ENCODE measurements around the gene SLC6A5. TPM values are rescaled to one million over a fixed set of nuclear protein-coding genes. Genes with fewer than 3 reads are reported as not detected.
"Not testable (repeated sequence)": the region's sequence is repeated elsewhere in the genome, so short reads cannot be mapped to it uniquely, and the experiment has no call there.

Gene SLC6A5
- not detected in 2 replicates for total RNA-seq

- no peak for DNase-seq (ENCODE audit: low read depth)
- no peak for TF ChIP-seq CTCF (conservative IDR thresholded peaks at IDR 0.05; ENCODE audit: low read depth, low read length)
- H3K4me3 ChIP-seq (ENCODE audit: low read depth, low read length) = no peak within 1 kb of the TSS
These were observed at the start of gene SLC6A5 for GRCh38 chr11:20599221-20600019. Gene SLC6A5, plus strand, starts transcription at chr11:20599608. Its CDS starts 65 bp downstream, at chr11:20599673.

- H3K4me3 ChIP-seq (ENCODE audit: low read depth, low read length) = no peak overlapping the region
- no peak for TF ChIP-seq CTCF (conservative IDR thresholded peaks at IDR 0.05; ENCODE audit: low read depth, low read length)
- no peak for DNase-seq (ENCODE audit: low read depth)
These were observed 48.3 kb upstream of the SLC6A5 start for GRCh38 chr11:20551096-20551495.

- DNase-seq (ENCODE audit: low read depth) = no peak
- no peak for TF ChIP-seq CTCF (conservative IDR thresholded peaks at IDR 0.05; ENCODE audit: low read depth, low read length)
- no peak overlapping the region for H3K4me3 ChIP-seq (ENCODE audit: low read depth, low read length)
These were observed 43.6 kb upstream of the SLC6A5 start for GRCh38 chr11:20555783-20556182.

GRCh38 chr11:20556396-20556795, 43.0 kb upstream of the SLC6A5 start:
- H3K4me3 ChIP-seq (ENCODE audit: low read depth, low read length); DNase-seq (ENCODE audit: low read depth): not testable (repeated sequence)

GRCh38 chr11:20558741-20559140, 40.7 kb upstream of the SLC6A5 start:
- no peak overlapping the region for H3K4me3 ChIP-seq (ENCODE audit: low read depth, low read length)
- DNase-seq (ENCODE audit: low read depth) = no peak
- TF ChIP-seq CTCF (conservative IDR thresholded peaks at IDR 0.05; ENCODE audit: low read depth, low read length) = no peak

GRCh38 chr11:20559523-20560300, 39.7 kb upstream of the SLC6A5 start:
- no peak for DNase-seq (ENCODE audit: low read depth)
- TF ChIP-seq CTCF (conservative IDR thresholded peaks at IDR 0.05; ENCODE audit: low read depth, low read length) = no peak

GRCh38 chr11:20561915-20562314, 37.5 kb upstream of the SLC6A5 start:
- TF ChIP-seq CTCF (conservative IDR thresholded peaks at IDR 0.05; ENCODE audit: low read depth, low read length) = no peak
- no peak overlapping the region for H3K4me3 ChIP-seq (ENCODE audit: low read depth, low read length)
- DNase-seq (ENCODE audit: low read depth) = no peak

More at GRCh38 chr11:20559523-20560300, 39.7 kb upstream of the SLC6A5 start:
- no peak overlapping the region for H3K4me3 ChIP-seq (ENCODE audit: low read depth, low read length)

Measured in epithelial cell of proximal tubule (primary cell).